Nucleus accumbens (tissue), 56 donors: ENCODE measurements around the gene CHL1.
A peak's percentile ranks its signal among the peaks of the same experiment; 100 is the strongest.

Source experiments
- DNase-seq, 56 donors: peaks; one replicate each; lab custom pipeline; 2025; lab: John Stamatoyannopoulos, UW

The CHL1 gene

DNA sequence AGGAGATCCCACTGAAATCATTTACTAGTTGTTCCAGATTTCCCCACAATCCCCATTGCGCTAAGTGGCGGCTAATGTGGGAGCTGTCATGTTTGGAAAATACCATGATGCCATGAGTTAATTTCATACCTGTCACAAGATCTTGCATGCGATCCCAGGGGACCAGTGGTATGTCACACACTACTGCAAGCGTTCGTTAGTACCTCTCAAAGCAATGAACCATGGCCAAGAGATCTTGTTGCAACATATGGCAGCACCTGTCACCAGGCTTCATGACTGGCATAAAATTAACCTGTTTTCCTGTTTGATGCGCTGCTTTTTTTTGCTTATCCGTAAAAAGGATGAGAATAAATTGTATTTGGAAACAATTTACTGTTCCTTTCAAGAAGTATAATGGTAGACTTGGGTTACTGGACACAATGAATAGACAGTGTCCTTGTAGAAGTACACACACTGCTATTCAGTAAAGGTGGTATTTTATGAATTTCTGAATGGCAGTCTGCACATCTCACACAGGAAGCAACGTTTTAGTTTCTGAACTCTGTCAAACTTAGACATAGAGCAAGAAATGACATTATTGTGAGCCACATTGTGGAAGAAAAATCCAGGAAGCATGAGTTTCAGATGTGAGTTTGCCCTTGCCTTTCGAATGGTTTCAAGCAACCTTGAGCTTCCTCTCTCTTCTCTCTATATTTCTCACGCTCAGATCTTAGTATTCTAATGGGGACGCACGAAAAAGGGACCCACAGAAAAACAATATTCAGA lies 81.9 kb downstream of the CHL1 start:
- DNase-seq = no peak

- DNase-seq = no peak
Observed at GRCh38 chr3:279325-279724, 82.8 kb downstream of the CHL1 start.

DNA sequence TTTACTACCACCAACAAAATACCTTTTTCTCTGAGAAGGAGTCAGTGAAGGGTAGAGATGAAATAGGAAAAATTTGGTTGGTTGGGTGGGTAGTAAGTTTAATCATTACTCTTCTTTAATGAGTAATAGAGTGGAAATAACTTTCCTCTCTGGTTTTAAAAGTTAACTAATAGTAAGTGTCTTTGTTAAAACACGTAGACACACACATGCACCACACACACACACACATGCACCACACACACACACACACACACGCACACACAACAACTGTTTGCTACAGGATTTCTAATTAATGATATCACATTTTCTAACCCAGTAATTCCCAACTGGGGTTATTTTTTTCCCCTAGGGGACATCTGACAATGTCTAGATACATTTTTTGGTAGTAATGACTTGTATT lies 84.1 kb downstream of the CHL1 start:
- no peak for DNase-seq

DNA sequence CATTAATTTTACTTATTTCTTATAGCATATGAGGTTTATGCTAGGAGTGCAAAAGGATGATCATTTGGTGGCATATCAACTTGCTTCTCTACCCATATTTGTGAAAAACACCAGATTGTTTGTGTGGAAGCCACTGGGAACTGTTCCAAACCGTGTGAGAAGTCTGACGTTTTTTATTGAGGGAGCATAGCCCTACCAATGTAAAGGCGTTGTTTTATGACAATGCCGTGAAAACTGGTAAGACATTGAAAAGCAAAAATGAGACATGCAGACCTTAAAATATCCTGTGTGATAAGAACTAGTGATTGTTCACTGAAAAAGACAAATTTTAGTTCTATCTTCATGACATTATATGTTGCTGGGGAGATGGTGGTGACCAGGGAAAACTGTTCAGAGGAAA lies 87.8 kb downstream of the CHL1 start:
- no peak for DNase-seq

DNA sequence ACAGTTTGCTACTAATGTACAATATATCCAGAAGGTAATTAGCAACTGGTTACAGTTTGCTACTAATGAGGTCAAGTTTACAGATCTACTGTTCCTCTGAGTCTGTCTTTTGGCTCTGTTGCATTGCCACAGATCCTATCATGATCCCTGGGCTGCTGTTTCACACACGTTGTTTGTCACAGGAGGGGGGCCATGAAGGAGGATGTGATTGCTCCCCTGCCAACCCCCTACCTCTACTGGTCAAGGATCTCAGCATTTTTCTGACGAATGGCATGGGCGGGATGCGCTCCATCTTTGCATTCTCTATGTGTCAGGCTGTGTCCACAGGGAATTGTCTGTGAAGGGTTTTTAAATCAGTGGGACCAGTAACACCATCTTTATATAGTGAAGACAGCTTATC lies 91.9 kb downstream of the CHL1 start:
- no peak for DNase-seq

GRCh38 chr3:291028-291427 lies 94.5 kb downstream of the CHL1 start:
- DNase-seq = no peak

- no peak for DNase-seq
Observed at GRCh38 chr3:291646-292436, 95.3 kb downstream of the CHL1 start.

DNA sequence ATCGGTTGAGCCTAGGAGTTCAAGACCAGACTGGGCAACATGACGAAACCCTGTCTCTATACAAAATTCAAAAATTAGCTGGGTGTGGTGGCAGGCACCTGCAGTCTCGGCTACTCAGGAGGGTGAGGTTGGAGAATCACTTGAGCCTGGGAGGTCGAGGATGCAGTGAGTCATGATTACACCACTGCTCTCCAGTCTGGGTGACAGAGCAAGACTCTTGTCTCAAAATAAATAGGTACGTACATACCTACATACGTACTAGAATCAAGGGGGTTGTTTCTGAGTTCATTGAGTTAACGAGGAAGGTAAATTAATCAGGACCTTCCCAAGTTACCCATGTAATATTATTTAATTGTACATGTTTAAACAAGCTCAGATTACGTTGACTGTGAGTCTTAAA lies 97.5 kb downstream of the CHL1 start:
- no peak for DNase-seq

DNA sequence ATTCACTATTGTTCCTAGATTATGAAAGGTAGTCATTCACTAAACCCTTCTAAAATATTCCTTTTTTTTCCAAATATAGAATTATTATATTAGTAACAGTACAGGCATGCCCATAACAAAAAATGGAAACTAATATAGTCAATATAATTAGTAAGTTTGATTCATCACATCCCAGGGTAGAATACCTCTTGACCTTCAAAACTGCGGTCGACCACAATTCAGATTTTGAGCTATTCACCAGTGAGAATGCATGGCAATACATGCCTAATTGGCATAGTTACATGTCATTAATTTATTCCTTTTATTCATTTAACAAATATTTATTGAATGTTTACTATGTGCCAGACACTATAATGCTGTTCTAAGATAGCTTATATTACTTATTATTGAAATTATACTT lies 98.0 kb downstream of the CHL1 start:
- DNase-seq = no peak

DNA sequence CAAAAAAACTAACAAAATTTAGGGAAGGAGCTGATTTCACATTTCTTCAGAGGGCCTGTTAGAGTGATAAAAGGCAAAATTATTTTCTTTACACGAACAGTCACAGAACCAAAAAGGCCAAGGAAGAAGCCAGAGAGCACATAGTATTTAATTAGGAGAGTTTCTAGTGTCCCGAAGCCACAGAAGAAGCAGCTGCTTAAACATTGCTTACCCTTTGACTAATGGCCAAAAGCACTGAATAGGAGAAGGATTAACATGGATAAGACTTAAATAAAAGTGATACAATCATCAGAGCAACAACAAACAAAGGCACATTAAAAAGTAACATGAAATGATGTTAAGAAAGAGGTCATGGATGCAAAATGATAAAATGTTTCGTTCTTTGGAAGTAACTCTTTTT lies 98.6 kb downstream of the CHL1 start:
- DNase-seq = no peak

GRCh38 chr3:297585-297984 lies 101.0 kb downstream of the CHL1 start:
- DNase-seq = no peak

- no peak for DNase-seq
Observed at GRCh38 chr3:299590-300301, 103.2 kb downstream of the CHL1 start.

DNA sequence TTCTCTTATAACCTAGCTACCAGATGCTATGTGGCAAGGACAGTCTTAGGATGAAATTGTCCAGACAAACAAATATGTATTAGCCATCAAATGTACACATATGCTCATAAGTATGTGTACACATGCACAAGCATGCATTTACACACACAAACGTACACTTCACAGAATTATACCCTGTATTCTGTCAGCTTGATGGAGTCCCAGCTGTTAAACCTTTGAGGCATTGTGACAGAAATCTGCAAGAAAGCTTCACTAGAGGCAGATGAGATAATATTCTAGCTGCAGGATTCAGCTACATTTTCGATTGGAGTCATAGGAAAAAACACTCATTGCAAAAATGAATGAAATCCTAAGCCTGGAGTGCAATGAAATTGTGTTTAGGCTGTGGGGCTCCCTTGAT lies 110.6 kb downstream of the CHL1 start:
- DNase-seq = no peak

- DNase-seq = peak in 10 of 56 donors; percentile 1 to 25 (median 8)
Observed at GRCh38 chr3:308597-309321, 112.2 kb downstream of the CHL1 start.

DNA sequence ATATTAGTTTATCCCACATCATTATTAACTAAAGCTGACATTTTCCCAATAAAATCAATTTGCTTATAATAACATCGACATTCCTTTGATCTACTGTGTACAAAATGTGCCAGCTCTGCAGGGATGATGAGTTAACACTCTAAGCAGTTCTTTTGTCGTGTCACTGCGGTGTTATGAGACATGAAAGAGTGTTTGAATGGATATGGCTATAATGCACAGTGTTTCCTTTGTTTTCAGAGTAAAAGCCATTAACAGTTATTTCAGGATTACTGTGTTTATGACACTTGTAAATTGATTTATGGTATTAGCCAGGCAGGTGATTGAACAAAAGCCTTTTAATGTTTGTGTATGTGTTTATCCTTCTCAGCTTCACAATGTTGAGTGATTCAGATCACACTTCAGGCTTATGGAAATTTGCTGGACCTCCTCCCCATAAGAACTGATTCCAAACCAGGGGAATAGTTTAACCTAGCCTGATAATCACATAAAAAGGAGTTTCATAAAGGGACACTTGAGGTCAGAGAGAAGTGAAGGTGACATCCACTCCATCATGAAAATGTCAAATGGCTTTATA lies 115.7 kb downstream of the CHL1 start:
- no peak for DNase-seq

DNA sequence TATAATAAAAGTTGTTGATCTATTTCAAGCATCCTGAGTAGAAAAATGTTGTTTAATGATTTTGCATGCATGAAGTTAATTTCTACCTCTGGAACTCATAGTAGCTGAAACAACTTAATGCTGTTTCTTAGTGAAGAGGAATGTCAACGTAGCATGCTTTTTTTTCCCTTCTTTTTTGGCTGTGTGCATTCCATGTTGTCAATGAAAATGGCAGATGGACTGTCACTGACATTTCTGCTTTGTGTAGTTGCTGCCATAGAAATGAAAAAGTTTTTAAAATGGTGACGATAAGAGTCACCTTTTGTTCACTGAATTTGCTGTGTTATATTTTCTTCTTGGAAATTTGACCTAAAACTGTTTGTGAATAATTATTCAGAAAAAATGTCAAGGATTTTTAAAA lies 116.3 kb downstream of the CHL1 start:
- DNase-seq = no peak

DNA sequence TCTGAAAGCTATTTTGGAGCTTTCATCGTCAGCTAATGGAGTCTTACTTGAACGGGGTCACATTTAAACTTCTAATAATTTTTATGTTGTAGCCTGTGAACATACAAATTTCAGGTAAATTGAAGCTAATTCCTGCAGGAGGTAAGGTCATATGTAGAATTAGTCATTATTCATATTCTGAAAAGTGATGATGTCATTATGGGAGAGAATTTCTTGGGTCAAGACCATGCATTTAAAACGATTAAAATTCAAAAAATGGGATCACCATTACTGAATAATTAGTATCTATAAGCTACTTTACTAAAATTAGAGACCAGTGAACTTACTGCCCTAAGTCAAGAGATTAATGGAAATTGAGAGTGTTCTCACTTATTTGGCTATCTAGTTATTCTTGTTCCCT lies 120.4 kb downstream of the CHL1 start:
- DNase-seq = no peak

DNA sequence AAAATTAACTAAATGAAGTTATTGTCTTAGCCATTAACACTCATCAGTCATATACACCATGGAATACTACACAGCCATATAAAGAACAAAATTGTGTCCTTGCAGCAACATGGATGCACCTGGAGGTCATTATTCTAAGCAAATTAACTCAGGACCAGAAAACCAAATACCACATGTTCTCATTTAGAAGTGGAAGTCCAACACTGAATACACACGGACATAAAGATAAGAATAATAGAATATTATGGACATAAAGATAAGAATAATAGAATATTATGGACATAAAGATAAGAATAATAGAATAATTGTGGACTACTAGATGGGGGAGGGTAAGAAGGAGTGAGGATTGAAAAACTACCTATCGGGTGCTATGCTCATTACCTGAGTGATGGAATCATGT lies 122.3 kb downstream of the CHL1 start:
- no peak for DNase-seq

- DNase-seq = no peak
Observed at GRCh38 chr3:324423-324822, 127.9 kb downstream of the CHL1 start.

- no peak for DNase-seq
Observed at GRCh38 chr3:325495-325894, 128.9 kb downstream of the CHL1 start.
